Bronchial epithelial cell (primary cell): ENCODE results near the gene KLF15. TPM values are rescaled to one million over a fixed set of nuclear protein-coding genes. Genes with fewer than 3 reads are reported as not detected.

Experiments
- DNase-seq: peaks from one replicate; pipeline ENCODE4 v3.0.0-alpha.2; 2010; ENCODE audit warnings: low read depth
- FAIRE-seq: peaks from 2 replicates; lab custom pipeline; 2011; peaks lifted over from hg19 to GRCh38; lab: Jason Lieb, UNC
- H3K27me3 ChIP-seq: 2 replicates; pipeline ENCODE4 v1.5.1; 2011; ENCODE audit warnings: low read length; ENCODE audit not compliant: control insufficient read depth, insufficient read depth
- H3K36me3 ChIP-seq: 2 replicates; pipeline ENCODE4 v1.5.1; 2011; ENCODE audit warnings: low read length; ENCODE audit not compliant: control insufficient read depth, insufficient read depth
- H3K4me3 ChIP-seq: 2 replicates; pipeline ENCODE4 v1.5.1; 2011; ENCODE audit warnings: mild to moderate bottlenecking, low read depth, low read length, control low read depth
- total RNA-seq: library from RNA; depleted of rRNA; stranded (reverse); fragments of >200 nt; gene quantifications from 2 replicates; pipeline ENCODE4 v1.2.1, GENCODE V29; 2014
- TF ChIP-seq, protein P1 (sequence below): IDR thresholded peaks from 2 replicates; pipeline ENCODE4 v1.5.1; 2011; ENCODE audit warnings: mild to moderate bottlenecking, moderate library complexity, low read length, control low read depth, inconsistent platforms; ENCODE audit not compliant: insufficient read depth, severe bottlenecking

The KLF15 gene
- total RNA-seq, 1 donor from 2014 or later = 3.4 TPM

DNA sequence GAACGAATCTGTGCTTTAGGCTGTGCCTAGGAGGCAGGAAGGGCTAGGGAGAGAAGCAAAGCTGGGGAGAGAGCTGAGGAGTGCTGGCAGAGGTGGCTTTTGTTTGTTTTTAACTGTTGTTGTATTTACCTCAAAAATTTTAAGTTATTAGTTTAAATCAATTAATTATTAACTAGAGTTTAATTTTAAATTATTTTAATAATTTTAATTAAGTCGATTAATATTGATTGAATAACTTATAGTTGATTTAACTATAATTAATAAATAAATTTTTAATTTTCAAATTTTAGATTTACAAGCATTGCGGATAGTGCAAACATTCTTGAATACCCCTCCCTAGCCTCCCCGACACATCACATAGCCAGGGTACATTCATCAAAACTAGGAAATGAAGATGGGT is 30.6 kb downstream of the KLF15 start:
- no peak for DNase-seq
- Histone ChIP-seq H3K4me3 (no peak overlapping the region), H3K27me3 (no peaks in the 10 kb centered on the region), H3K36me3 (no peaks in the 10 kb centered on the region)
- TF ChIP-seq, protein P1, sequence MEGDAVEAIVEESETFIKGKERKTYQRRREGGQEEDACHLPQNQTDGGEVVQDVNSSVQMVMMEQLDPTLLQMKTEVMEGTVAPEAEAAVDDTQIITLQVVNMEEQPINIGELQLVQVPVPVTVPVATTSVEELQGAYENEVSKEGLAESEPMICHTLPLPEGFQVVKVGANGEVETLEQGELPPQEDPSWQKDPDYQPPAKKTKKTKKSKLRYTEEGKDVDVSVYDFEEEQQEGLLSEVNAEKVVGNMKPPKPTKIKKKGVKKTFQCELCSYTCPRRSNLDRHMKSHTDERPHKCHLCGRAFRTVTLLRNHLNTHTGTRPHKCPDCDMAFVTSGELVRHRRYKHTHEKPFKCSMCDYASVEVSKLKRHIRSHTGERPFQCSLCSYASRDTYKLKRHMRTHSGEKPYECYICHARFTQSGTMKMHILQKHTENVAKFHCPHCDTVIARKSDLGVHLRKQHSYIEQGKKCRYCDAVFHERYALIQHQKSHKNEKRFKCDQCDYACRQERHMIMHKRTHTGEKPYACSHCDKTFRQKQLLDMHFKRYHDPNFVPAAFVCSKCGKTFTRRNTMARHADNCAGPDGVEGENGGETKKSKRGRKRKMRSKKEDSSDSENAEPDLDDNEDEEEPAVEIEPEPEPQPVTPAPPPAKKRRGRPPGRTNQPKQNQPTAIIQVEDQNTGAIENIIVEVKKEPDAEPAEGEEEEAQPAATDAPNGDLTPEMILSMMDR = no peak
- FAIRE-seq = no peak

DNA sequence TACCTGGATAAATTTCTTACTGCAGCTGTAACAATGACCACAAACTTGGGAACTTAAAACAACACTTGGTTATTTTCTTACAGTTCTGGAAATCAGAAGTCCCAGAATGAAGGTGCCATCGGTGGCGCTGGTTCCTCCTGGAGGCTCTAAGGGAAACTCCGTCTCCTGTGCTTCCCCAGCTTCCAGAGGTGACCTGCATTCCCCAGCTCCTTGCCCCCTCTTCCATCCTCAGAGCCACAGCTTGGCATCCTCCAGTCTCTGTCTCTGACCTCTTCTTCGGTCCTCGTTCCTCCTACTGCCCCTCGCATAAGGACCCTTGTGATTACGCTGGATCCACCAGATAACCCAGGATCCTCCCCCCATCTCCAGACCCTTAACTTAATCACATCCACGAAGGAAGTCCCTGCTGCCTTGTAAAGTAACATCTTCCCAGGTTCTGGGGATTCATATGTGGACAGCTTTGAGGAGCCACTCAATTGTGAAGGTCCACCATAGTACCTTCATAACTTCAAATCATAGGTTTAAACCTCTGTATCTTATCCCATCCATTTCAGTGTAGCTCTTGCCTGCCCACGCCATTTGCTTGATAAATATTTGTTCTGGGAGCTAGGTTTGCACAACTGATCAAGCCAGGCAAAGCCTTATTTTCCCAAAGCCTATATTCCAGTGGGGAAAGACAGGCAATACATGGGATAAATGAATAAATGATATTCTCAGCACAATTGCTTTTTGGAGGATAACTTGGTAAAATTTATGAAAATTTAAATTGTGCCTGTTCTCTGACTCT is 34.8 kb downstream of the KLF15 start:
- no peaks in the 10 kb centered on the region for H3K36me3 ChIP-seq
- no peak overlapping the region for H3K4me3 ChIP-seq
- DNase-seq (no peak), FAIRE-seq (no peak)
- TF ChIP-seq, protein P1 = no peak
- H3K27me3 ChIP-seq = no peaks in the 10 kb centered on the region

DNA sequence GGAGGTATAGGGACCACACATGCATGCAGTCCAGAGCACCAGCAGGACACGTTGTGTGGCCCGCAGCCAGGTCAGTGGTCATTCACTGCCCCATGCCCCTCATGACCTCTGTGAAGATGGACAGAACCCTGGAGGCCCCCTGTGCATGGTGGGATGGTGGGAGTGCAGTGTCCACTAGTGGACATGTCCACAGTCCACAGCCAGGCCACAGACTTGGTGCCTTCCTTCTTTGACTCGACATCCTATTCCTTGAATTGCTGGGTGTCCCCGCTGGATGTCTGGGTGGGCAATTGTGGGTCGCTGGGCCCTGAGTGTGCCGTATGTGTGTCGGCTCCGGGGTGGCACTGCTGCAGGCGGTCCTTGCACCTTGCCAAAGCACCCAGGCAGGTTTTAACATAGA is 35.7 kb downstream of the KLF15 start:
- FAIRE-seq = no peak
- Histone ChIP-seq H3K36me3 (no peaks in the 10 kb centered on the region), H3K4me3 (no peak overlapping the region), H3K27me3 (no peaks in the 10 kb centered on the region)
- DNase-seq = no peak
- TF ChIP-seq, protein P1 = no peak

DNA sequence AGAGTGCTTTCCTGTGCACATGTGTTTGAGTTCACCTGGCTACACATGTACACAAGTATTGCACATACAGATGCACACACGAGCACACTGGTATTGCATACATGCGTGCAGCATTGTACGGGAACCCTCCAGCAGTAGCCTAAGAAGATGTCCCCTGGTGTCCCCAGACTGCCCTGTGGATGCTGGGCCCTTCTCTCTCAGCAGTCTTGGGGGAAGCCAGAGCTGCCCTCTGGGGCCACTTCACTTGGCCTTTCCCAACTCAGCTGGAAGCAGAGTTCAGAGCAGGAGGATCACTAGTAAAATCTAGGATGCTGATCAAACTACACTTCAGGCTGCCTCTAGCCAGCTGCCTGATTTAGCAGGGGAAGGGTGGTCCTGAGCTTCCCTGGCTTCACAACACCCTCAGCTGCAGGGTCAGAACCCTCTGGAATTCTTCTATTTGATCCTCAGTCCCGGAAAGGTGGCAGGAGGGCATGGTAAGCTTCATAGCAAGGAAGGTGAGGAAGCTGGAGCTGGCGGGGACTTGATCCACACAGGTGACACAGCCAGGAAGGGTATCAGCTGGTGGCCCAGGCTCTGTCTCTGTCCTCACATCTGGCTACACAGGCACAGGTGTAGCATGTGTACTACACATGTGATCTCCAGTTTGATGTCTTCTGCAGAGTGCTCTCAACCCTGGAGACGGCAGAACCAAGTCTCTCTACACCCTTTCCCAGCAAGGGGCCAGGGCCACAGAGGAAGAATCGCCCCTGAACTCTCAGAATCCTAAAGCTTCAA is 36.5 kb downstream of the KLF15 start:
- H3K36me3 ChIP-seq = no peaks in the 10 kb centered on the region
- TF ChIP-seq, protein P1 = no peak
- H3K4me3 ChIP-seq = no peak overlapping the region
- FAIRE-seq = no peak
- no peaks in the 10 kb centered on the region for H3K27me3 ChIP-seq
- DNase-seq = no peak

DNA sequence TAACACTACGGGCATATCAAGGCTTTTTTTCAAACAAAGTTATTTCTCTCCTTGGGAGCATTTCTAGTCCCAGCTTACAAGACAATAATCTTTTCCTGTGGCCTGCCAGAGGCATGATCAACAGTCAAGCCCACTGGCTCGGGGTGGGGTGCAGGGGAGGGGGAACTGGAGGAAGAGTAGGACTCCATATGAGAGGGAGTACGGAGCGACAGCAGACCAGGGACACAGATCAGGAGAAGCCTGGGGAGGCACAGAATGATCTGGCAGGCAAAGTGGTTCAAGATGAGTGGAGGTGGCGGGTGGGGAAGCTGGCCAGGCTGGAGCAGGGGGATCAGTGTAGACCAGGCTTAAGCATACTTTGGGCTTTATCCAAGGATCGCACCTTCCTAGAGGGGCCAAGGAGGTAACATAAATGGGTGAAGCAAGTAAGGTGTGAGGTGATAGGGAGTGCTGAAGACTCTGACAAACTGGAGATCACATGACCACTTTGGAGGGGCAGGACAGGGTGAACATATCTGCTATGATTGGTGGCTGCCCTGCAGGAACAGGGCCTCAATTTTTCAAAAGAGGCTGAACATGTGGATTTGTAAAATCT is 37.4 kb downstream of the KLF15 start:
- H3K36me3 ChIP-seq = no peaks in the 10 kb centered on the region
- FAIRE-seq = no peak
- no peaks in the 10 kb centered on the region for H3K27me3 ChIP-seq
- TF ChIP-seq, protein P1 = no peak
- no peak overlapping the region for H3K4me3 ChIP-seq
- no peak for DNase-seq
